GM23338 (cell line): ENCODE results near the gene RNF220.

Experiments
- CTCF ChIP-seq, 2 experiments: fragments of 200-600 bp in 1 of 2; sonication (generic) in 1 of 2; conservative IDR thresholded peaks; 2 replicates each; pipeline versions ENCODE4 v1.5.1 to v1.6.1; 2016 to 2017; ENCODE audit warnings: antibody characterized with exemption in 2 of 2, low read depth in 2 of 2, mild to moderate bottlenecking in 2 of 2, moderate library complexity in 1 of 2
- ETS1 ChIP-seq: IDR thresholded peaks from 2 replicates; pipeline ENCODE4 v1.6.1; 2016; ENCODE audit warnings: antibody characterized with exemption
- EZH2 ChIP-seq: fragments of 200-600 bp; sonication (generic); IDR thresholded peaks from one replicate; pipeline ENCODE4 v1.8.0; 2017; ENCODE audit warnings: antibody characterized with exemption, mild to moderate bottlenecking, low read depth; ENCODE audit not compliant: unreplicated experiment
- EZH2phosphoT487 ChIP-seq: fragments of 200-600 bp; sonication (generic); IDR thresholded peaks from one replicate; pipeline ENCODE4 v1.8.1; 2018; ENCODE audit warnings: antibody characterized with exemption; ENCODE audit not compliant: unreplicated experiment
- JUNB ChIP-seq: IDR thresholded peaks from one replicate; pipeline ENCODE4 v1.6.1; 2016; ENCODE audit warnings: antibody characterized with exemption; ENCODE audit not compliant: unreplicated experiment
- NANOG ChIP-seq: IDR thresholded peaks from 2 replicates; pipeline ENCODE4 v1.6.1; 2016; ENCODE audit warnings: antibody characterized with exemption, borderline replicate concordance
- POLR2AphosphoS5 ChIP-seq: IDR thresholded peaks from 2 replicates; pipeline ENCODE4 v1.6.1; 2016; ENCODE audit warnings: antibody characterized with exemption, low read depth
- REST ChIP-seq: IDR thresholded peaks from one replicate; pipeline ENCODE4 v1.6.1; 2018; ENCODE audit warnings: antibody characterized with exemption; ENCODE audit not compliant: unreplicated experiment
- ZNF114 ChIP-seq: fragments of 250-450 bp; sonication (Bioruptor Pico); IDR thresholded peaks from 2 replicates; pipeline ENCODE4 v1.5.0; 2020; ENCODE audit warnings: mild to moderate bottlenecking, moderate library complexity
- TF ChIP-seq, protein P1 (sequence below): fragments of 250-450 bp; sonication (Bioruptor Pico); IDR thresholded peaks from 2 replicates; pipeline ENCODE4 v1.5.0; 2020; ENCODE audit warnings: mild to moderate bottlenecking, moderate library complexity

GRCh38 chr1:44693900-44694299 lies 288.8 kb downstream of the RNF220 start:
- TF ChIP-seq EZH2 (no peak), CTCF (conservative IDR thresholded peaks at IDR 0.05; ENCODE audit: low read depth in 2 of 2) (no peak), ETS1 (no peak), REST (no peak), POLR2AphosphoS5 (no peak), JUNB (no peak), EZH2phosphoT487 (no peak), ZNF114 (CRISPR knock-in tag) (no peak), NANOG (no peak)
- TF ChIP-seq, protein P1, sequence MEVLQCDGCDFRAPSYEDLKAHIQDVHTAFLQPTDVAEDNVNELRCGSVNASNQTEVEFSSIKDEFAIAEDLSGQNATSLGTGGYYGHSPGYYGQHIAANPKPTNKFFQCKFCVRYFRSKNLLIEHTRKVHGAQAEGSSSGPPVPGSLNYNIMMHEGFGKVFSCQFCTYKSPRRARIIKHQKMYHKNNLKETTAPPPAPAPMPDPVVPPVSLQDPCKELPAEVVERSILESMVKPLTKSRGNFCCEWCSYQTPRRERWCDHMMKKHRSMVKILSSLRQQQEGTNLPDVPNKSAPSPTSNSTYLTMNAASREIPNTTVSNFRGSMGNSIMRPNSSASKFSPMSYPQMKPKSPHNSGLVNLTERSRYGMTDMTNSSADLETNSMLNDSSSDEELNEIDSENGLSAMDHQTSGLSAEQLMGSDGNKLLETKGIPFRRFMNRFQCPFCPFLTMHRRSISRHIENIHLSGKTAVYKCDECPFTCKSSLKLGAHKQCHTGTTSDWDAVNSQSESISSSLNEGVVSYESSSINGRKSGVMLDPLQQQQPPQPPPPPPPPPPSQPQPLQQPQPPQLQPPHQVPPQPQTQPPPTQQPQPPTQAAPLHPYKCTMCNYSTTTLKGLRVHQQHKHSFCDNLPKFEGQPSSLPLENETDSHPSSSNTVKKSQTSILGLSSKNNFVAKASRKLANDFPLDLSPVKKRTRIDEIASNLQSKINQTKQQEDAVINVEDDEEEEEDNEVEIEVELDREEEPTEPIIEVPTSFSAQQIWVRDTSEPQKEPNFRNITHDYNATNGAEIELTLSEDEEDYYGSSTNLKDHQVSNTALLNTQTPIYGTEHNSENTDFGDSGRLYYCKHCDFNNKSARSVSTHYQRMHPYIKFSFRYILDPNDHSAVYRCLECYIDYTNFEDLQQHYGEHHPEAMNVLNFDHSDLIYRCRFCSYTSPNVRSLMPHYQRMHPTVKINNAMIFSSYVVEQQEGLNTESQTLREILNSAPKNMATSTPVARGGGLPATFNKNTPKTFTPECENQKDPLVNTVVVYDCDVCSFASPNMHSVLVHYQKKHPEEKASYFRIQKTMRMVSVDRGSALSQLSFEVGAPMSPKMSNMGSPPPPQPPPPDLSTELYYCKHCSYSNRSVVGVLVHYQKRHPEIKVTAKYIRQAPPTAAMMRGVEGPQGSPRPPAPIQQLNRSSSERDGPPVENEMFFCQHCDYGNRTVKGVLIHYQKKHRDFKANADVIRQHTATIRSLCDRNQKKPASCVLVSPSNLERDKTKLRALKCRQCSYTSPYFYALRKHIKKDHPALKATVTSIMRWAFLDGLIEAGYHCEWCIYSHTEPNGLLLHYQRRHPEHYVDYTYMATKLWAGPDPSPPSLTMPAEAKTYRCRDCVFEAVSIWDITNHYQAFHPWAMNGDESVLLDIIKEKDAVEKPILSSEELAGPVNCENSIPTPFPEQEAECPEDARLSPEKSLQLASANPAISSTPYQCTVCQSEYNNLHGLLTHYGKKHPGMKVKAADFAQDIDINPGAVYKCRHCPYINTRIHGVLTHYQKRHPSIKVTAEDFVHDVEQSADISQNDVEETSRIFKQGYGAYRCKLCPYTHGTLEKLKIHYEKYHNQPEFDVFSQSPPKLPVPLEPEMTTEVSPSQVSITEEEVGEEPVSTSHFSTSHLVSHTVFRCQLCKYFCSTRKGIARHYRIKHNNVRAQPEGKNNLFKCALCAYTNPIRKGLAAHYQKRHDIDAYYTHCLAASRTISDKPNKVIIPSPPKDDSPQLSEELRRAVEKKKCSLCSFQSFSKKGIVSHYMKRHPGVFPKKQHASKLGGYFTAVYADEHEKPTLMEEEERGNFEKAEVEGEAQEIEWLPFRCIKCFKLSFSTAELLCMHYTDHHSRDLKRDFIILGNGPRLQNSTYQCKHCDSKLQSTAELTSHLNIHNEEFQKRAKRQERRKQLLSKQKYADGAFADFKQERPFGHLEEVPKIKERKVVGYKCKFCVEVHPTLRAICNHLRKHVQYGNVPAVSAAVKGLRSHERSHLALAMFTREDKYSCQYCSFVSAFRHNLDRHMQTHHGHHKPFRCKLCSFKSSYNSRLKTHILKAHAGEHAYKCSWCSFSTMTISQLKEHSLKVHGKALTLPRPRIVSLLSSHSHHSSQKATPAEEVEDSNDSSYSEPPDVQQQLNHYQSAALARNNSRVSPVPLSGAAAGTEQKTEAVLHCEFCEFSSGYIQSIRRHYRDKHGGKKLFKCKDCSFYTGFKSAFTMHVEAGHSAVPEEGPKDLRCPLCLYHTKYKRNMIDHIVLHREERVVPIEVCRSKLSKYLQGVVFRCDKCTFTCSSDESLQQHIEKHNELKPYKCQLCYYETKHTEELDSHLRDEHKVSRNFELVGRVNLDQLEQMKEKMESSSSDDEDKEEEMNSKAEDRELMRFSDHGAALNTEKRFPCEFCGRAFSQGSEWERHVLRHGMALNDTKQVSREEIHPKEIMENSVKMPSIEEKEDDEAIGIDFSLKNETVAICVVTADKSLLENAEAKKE = no peak
